ENCODE data around the gene SLC66A3. TPM values are rescaled to one million over a fixed set of nuclear protein-coding genes. Genes with fewer than 3 reads are reported as not detected.

SLC66A3 gene
- total RNA-seq, 1 experiment from 2014 or later = 19.2 TPM

DNA sequence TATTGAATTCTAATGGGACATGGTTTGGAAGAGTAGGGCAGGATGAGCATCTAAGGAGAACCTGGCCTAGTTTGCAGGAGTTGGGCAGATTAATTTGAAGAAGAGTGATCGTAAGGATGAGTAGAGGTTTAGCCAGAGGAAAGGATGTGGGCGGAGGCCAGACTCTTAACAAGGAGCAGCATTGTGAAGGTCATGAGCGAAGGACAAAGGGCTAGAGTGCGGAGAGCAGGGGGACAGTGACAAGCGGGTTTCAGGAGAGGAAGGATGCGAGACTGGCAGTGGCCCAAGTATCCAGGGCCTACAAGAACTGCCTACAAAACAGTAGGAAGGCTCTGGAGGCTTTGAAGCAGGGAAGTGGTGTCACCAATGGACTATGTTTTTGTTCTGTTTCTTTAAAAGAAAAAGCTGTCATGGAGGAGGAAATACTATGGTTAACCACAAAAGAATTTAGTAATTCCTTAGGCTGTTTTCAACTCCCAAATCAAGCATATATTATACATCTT lies 20.1 kb downstream of the SLC66A3 start:
- no peaks in the 10 kb centered on the region for H3K4me1 ChIP-seq (ENCODE audit: insufficient read depth, low read length)
- H3F3A ChIP-seq (ENCODE audit: low read length, unreplicated experiment) = no peaks in the 10 kb centered on the region
- no peak overlapping the region for H3K4me2 ChIP-seq (ENCODE audit: low read length)
- no peaks in the 10 kb centered on the region for H3K9me2 ChIP-seq (replicated peaks; ENCODE audit: low read length)
- no peak overlapping the region for H3K4me3 ChIP-seq (ENCODE audit: low read length)
- H3K36me3 ChIP-seq (ENCODE audit: low read depth, low read length) = no peaks in the 10 kb centered on the region
- intact Hi-C loops (cut with micrococcal nuclease) = no loop called here
- BruUV-seq (replicated peaks) = TSS peak; percentile 5
- ChIA-PET POLR2A (ENCODE audit: unreplicated experiment) (no interaction called here), CTCF (no interaction called here)
- DNase-seq = no peak
- no peak for TF ChIP-seq EZH2 (IDR thresholded peaks at IDR 0.05; ENCODE audit: low read length, unreplicated experiment)
- no peak for TF ChIP-seq EZH2phosphoT487 (IDR thresholded peaks at IDR 0.05; ENCODE audit: borderline replicate concordance, low read length)
- TF ChIP-seq, protein P1, sequence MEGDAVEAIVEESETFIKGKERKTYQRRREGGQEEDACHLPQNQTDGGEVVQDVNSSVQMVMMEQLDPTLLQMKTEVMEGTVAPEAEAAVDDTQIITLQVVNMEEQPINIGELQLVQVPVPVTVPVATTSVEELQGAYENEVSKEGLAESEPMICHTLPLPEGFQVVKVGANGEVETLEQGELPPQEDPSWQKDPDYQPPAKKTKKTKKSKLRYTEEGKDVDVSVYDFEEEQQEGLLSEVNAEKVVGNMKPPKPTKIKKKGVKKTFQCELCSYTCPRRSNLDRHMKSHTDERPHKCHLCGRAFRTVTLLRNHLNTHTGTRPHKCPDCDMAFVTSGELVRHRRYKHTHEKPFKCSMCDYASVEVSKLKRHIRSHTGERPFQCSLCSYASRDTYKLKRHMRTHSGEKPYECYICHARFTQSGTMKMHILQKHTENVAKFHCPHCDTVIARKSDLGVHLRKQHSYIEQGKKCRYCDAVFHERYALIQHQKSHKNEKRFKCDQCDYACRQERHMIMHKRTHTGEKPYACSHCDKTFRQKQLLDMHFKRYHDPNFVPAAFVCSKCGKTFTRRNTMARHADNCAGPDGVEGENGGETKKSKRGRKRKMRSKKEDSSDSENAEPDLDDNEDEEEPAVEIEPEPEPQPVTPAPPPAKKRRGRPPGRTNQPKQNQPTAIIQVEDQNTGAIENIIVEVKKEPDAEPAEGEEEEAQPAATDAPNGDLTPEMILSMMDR (conservative IDR thresholded peaks at IDR 0.05; ENCODE audit: low read depth, low read length) = no peak
- no peaks in the 10 kb centered on the region for H3K79me2 ChIP-seq (ENCODE audit: low read length)
- H3K9ac ChIP-seq (ENCODE audit: low read length) = no peak overlapping the region
- no peak overlapping the region for H2AFZ ChIP-seq (ENCODE audit: low read length)
- ATAC-seq = no peak
- H3K9me3 ChIP-seq (ENCODE audit: low read length) = no peaks in the 10 kb centered on the region
- no peak overlapping the region for H3K27ac ChIP-seq (ENCODE audit: low read length)
- no peaks in the 10 kb centered on the region for H3K27me3 ChIP-seq (ENCODE audit: low read length)
- H4K20me1 ChIP-seq (ENCODE audit: low read length) = no peaks in the 10 kb centered on the region

DNA sequence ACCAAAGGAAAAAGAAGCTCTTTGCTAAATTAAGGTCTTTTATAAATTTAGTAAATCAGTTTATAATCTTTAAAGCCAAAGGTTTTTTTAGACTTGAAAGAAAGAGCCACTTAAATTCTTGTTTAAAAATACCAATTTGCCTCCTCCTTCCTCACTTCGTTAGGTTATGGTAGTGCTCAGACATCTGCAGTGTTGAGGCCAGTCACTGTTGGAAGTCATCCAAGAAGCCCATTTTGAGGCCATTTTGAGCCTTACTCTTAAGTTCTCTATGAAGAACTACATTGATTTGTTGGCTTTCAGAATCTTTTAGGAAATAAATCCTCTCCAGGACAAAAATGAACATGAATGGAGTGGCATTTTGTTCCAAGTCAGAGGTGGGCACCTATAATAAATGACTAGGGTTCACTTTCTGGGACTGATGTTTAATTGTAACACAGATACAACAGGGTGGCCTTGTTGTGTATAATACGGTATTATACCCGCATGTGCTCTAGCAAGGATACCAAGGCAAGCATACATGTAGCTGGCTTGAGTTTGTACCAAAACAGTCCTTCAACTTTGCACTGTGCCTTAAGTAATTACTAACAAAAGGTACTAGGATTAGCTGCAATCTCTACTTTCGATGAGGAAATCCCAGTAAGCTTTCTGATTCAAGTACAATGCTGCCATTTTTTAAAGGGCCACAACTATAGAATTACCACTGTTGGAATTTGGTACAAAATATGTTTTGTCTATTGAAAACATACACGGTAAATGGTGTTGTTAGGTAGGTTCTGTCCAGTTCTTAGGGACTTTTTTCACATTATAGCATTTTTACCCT lies 22.8 kb downstream of the SLC66A3 start:
- Histone ChIP-seq H3K27me3 (ENCODE audit: low read length) (no peaks in the 10 kb centered on the region), H3K27ac (ENCODE audit: low read length) (no peak overlapping the region), H3K9ac (ENCODE audit: low read length) (no peak overlapping the region), H3K4me2 (ENCODE audit: low read length) (no peak overlapping the region), H3F3A (ENCODE audit: low read length, unreplicated experiment) (no peaks in the 10 kb centered on the region), H3K4me3 (ENCODE audit: low read length) (no peak overlapping the region), H2AFZ (ENCODE audit: low read length) (no peak overlapping the region), H4K20me1 (ENCODE audit: low read length) (no peaks in the 10 kb centered on the region), H3K9me3 (ENCODE audit: low read length) (no peaks in the 10 kb centered on the region), H3K4me1 (ENCODE audit: insufficient read depth, low read length) (no peaks in the 10 kb centered on the region), H3K9me2 (replicated peaks; ENCODE audit: low read length) (no peaks in the 10 kb centered on the region), H3K79me2 (ENCODE audit: low read length) (no peaks in the 10 kb centered on the region), H3K36me3 (ENCODE audit: low read depth, low read length) (peaks cover 3% of the 10 kb centered on the region; the same call in 1 of the 2 replicates)
- ATAC-seq (no peak), DNase-seq (no peak)
- TF ChIP-seq EZH2 (IDR thresholded peaks at IDR 0.05; ENCODE audit: low read length, unreplicated experiment) (no peak), EZH2phosphoT487 (IDR thresholded peaks at IDR 0.05; ENCODE audit: borderline replicate concordance, low read length) (no peak)
- TF ChIP-seq, protein P1 (conservative IDR thresholded peaks at IDR 0.05; ENCODE audit: low read depth, low read length) = no peak
- BruUV-seq (replicated peaks) = no TSS peak
- ChIA-PET POLR2A (ENCODE audit: unreplicated experiment) (no interaction called here), CTCF (interaction anchor here (0.7 kb wide), 1 partner anchor 271 kb away, joined by 3 read pairs; no protein-coding TSS in a partner anchor)
- intact Hi-C loops (cut with micrococcal nuclease) = no loop called here

DNA sequence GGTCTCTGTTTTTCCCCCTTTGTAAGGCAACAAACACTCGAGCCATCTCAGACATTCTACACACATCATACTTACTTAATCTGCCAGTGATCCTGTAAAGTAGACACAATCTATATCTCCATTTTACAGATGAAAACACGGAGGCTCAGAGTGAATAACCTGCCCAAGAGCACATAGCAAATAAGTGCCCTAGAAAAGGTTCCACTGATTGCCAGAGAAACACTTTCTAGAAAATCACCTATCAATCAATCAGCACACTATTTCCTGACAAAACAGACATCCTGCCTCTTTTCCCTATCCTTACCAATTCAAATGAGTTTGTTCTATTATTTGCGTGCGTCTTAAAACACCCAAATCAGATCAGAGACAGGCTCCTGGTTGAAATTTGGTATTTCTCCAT lies 23.9 kb downstream of the SLC66A3 start:
- Histone ChIP-seq H3K27ac (ENCODE audit: low read length) (no peak overlapping the region), H3K36me3 (ENCODE audit: low read depth, low read length) (peaks cover 6% of the 10 kb centered on the region; the same call in 1 of the 2 replicates), H3K4me1 (ENCODE audit: insufficient read depth, low read length) (no peaks in the 10 kb centered on the region), H3K79me2 (ENCODE audit: low read length) (no peaks in the 10 kb centered on the region), H4K20me1 (ENCODE audit: low read length) (no peaks in the 10 kb centered on the region), H3K9me2 (replicated peaks; ENCODE audit: low read length) (no peaks in the 10 kb centered on the region), H3K9me3 (ENCODE audit: low read length) (no peaks in the 10 kb centered on the region), H3K4me3 (ENCODE audit: low read length) (no peak overlapping the region), H3K4me2 (ENCODE audit: low read length) (no peak overlapping the region), H2AFZ (ENCODE audit: low read length) (no peak overlapping the region), H3F3A (ENCODE audit: low read length, unreplicated experiment) (no peaks in the 10 kb centered on the region), H3K27me3 (ENCODE audit: low read length) (no peaks in the 10 kb centered on the region), H3K9ac (ENCODE audit: low read length) (no peak overlapping the region)
- CTCF ChIA-PET = no interaction called here
- POLR2A ChIA-PET (ENCODE audit: unreplicated experiment) = no interaction called here
- ATAC-seq (no peak), DNase-seq (no peak)
- TF ChIP-seq EZH2 (IDR thresholded peaks at IDR 0.05; ENCODE audit: low read length, unreplicated experiment) (no peak), EZH2phosphoT487 (IDR thresholded peaks at IDR 0.05; ENCODE audit: borderline replicate concordance, low read length) (no peak)
- TF ChIP-seq, protein P1 (conservative IDR thresholded peaks at IDR 0.05; ENCODE audit: low read depth, low read length) = no peak
- intact Hi-C loops (cut with micrococcal nuclease) = no loop called here
- no TSS peak for BruUV-seq (replicated peaks)
